Measurements from ENCODE around the gene C19orf12. TPM values are rescaled to one million over a fixed set of nuclear protein-coding genes. Genes with fewer than 3 reads are reported as not detected.
"Not testable (repeated sequence)": the region's sequence is repeated elsewhere in the genome, so short reads cannot be mapped to it uniquely, and the experiment has no call there.

C19orf12 gene
- total RNA-seq, 2 experiments from 2014 or later: 30.9 to 32.3 TPM

DNA sequence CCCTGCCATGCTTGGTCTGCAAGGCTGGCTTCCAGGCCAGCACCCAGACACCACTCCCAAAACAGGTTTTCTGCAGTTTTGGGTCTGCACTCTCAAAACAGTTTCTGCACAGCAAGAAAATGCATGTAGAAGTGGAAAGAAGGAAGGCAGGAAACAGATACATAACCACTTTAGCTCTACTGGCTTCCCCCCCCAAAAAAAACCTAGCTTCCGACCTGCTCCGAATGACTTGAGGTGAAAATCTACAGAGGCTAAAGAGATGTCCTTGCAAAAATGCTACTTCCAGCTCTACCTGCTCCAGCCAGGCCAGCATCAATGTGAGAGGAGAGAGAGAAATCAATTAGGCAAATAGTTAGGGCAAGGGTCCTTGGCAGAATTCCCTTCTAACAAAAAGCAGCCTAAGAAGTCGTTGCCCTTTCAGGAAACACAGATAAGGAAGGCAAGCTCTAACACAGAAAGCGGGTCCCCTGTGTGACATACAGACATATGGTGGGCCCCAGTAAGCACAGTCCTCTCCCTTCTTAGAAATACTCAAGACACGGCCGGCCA lies 3.4 kb downstream of the C19orf12 start:
- H3K27ac Mint-ChIP-seq: peak overlapping the region; percentile 84
- H3K4me3 Mint-ChIP-seq: peak overlapping the region; percentile 81
- peaks cover 75% of the 10 kb centered on the region for H3K4me1 Mint-ChIP-seq
- H3K27me3 Mint-ChIP-seq: no peaks in the 10 kb centered on the region
- no peaks in the 10 kb centered on the region for H3K9me3 Mint-ChIP-seq
- peaks cover 24% of the 10 kb centered on the region for H3K36me3 Mint-ChIP-seq
- no peak for DNase-seq

- Mint-ChIP-seq H3K4me1 (peaks cover 84% of the 10 kb centered on the region), H3K36me3 (peaks cover 46% of the 10 kb centered on the region)
- DNase-seq, H3K9me3 Mint-ChIP-seq, H3K4me3 Mint-ChIP-seq, H3K27ac Mint-ChIP-seq, H3K27me3 Mint-ChIP-seq: not testable (repeated sequence)
Measured at GRCh38 chr19:29709440-29709798, 5.6 kb downstream of the C19orf12 start.

GRCh38 chr19:29708554-29709439 lies 6.3 kb downstream of the C19orf12 start:
- Mint-ChIP-seq H3K36me3 (peaks cover 48% of the 10 kb centered on the region), H3K9me3 (no peaks in the 10 kb centered on the region), H3K27me3 (no peaks in the 10 kb centered on the region), H3K27ac (peak overlapping the region; percentile 36), H3K4me1 (peaks cover 88% of the 10 kb centered on the region), H3K4me3 (no peak overlapping the region)
- DNase-seq: no peak

GRCh38 chr19:29706635-29707034 lies 8.4 kb downstream of the C19orf12 start:
- peak overlapping the region; percentile 97 for H3K27ac Mint-ChIP-seq
- peaks cover 43% of the 10 kb centered on the region for H3K36me3 Mint-ChIP-seq
- DNase-seq: no peak
- H3K9me3 Mint-ChIP-seq: no peaks in the 10 kb centered on the region
- H3K4me1 Mint-ChIP-seq: peaks cover 70% of the 10 kb centered on the region
- no peaks in the 10 kb centered on the region for H3K27me3 Mint-ChIP-seq
- no peak overlapping the region for H3K4me3 Mint-ChIP-seq

GRCh38 chr19:29705706-29706105 lies 9.4 kb downstream of the C19orf12 start:
- H3K27ac Mint-ChIP-seq: peak overlapping the region; percentile 97
- H3K9me3 Mint-ChIP-seq: no peaks in the 10 kb centered on the region
- DNase-seq: no peak
- no peak overlapping the region for H3K4me3 Mint-ChIP-seq
- peaks cover 43% of the 10 kb centered on the region for H3K36me3 Mint-ChIP-seq
- H3K27me3 Mint-ChIP-seq: no peaks in the 10 kb centered on the region
- H3K4me1 Mint-ChIP-seq: peaks cover 67% of the 10 kb centered on the region

GRCh38 chr19:29704562-29705558 lies 10.2 kb downstream of the C19orf12 start:
- peak overlapping the region; percentile 97 for H3K27ac Mint-ChIP-seq
- H3K27me3 Mint-ChIP-seq: no peaks in the 10 kb centered on the region
- H3K4me3 Mint-ChIP-seq: peak overlapping the region; percentile 51
- no peaks in the 10 kb centered on the region for H3K9me3 Mint-ChIP-seq
- H3K4me1 Mint-ChIP-seq: peaks cover 59% of the 10 kb centered on the region
- peak; percentile 49 for DNase-seq
- H3K36me3 Mint-ChIP-seq: peaks cover 40% of the 10 kb centered on the region

DNA sequence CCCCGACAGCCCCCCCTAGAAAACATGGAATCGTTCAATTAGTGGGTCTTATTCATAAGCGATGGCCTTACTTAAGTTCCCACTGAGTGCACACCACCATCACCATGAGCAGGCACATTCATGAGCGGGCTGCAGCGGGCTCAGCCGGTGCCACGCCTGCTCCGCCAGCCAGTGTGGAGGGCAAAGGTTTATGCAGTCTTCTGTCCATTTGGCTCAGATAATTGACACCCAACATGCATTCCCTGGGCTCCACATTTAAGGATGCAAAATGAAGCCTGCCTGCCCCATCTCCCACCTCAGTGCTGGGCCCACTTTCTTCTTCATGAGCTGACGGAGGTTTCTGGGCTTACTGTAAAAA lies 12.1 kb downstream of the C19orf12 start:
- DNase-seq: no peak
- peaks cover 40% of the 10 kb centered on the region for H3K36me3 Mint-ChIP-seq
- H3K4me3 Mint-ChIP-seq: no peak overlapping the region
- no peak overlapping the region for H3K27ac Mint-ChIP-seq
- peaks cover 43% of the 10 kb centered on the region for H3K4me1 Mint-ChIP-seq
- no peaks in the 10 kb centered on the region for H3K27me3 Mint-ChIP-seq
- no peaks in the 10 kb centered on the region for H3K9me3 Mint-ChIP-seq

GRCh38 chr19:29702161-29702962 lies 12.7 kb downstream of the C19orf12 start:
- Mint-ChIP-seq H3K27ac (no peak overlapping the region), H3K4me1 (peaks cover 38% of the 10 kb centered on the region), H3K36me3 (peaks cover 38% of the 10 kb centered on the region), H3K4me3 (no peak overlapping the region), H3K27me3 (no peaks in the 10 kb centered on the region), H3K9me3 (no peaks in the 10 kb centered on the region)
- no peak for DNase-seq

GRCh38 chr19:29700498-29700897 lies 14.6 kb downstream of the C19orf12 start:
- no peak for DNase-seq
- peaks cover 25% of the 10 kb centered on the region for H3K4me1 Mint-ChIP-seq
- peaks cover 19% of the 10 kb centered on the region for H3K36me3 Mint-ChIP-seq
- no peak overlapping the region for H3K4me3 Mint-ChIP-seq
- H3K9me3 Mint-ChIP-seq: peaks cover 4% of the 10 kb centered on the region
- no peaks in the 10 kb centered on the region for H3K27me3 Mint-ChIP-seq
- H3K27ac Mint-ChIP-seq: no peak overlapping the region

- H3K9me3 Mint-ChIP-seq: peaks cover 4% of the 10 kb centered on the region
- no peak overlapping the region for H3K4me3 Mint-ChIP-seq
- peaks cover 15% of the 10 kb centered on the region for H3K36me3 Mint-ChIP-seq
- H3K27ac Mint-ChIP-seq: no peak overlapping the region
- no peak for DNase-seq
- peaks cover 20% of the 10 kb centered on the region for H3K4me1 Mint-ChIP-seq
- H3K27me3 Mint-ChIP-seq: no peaks in the 10 kb centered on the region
Measured at GRCh38 chr19:29699861-29700260, 15.2 kb downstream of the C19orf12 start.

DNA sequence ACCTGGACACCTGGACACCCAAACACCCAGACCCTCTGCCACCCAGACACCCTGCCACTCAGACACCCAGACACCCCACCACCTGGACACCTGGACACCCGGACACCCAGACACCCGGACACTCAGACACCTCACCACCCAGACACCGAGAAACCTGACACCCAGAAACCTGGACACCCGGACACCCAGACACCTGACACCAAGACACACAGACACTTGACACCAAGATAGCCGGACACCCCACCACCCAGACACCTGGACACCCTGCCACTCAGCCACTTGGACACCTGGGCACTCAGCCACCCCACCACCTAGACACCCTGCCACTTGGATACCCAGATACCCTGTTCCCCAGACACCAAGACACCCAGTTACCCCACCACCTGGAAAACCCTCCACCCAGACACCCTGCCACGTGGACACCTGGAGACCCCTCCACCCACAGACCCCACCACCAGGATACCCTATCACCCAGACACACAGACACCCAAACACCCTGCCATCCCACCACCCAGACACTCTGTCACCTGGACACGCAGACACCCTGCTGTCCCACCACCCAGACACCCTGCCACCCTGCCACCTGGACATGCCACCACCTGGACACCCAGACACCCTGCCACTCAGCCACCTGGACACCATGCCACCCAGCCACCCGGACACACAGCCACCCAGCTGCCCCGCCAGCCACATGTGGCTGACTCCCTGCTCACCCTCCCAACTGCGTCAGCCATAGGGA lies 17.4 kb downstream of the C19orf12 start:
- H3K27ac Mint-ChIP-seq: peak overlapping the region; percentile 71
- peaks cover 5% of the 10 kb centered on the region for H3K36me3 Mint-ChIP-seq
- no peak overlapping the region for H3K4me3 Mint-ChIP-seq
- no peak for DNase-seq
- H3K27me3 Mint-ChIP-seq: no peaks in the 10 kb centered on the region
- H3K4me1 Mint-ChIP-seq: peaks cover 15% of the 10 kb centered on the region
- peaks cover 4% of the 10 kb centered on the region for H3K9me3 Mint-ChIP-seq

DNA sequence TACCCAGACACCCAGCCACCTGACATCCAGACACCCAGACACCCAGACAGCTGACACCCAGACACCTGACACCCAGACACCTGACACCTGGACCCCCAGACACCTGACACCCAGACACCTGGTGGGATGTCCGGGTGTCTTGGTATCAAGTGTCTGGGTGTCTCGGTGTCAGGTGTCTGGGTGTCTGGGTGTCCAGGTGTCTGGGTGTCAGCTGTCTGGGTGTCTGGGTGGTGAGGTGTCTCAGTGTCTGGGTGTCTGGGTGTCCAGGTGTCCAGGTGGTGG lies 18.6 kb downstream of the C19orf12 start:
- DNase-seq: no peak
- Mint-ChIP-seq H3K9me3 (peaks cover 4% of the 10 kb centered on the region), H3K4me1 (peaks cover 15% of the 10 kb centered on the region), H3K4me3 (no peak overlapping the region), H3K36me3 (peaks cover 5% of the 10 kb centered on the region), H3K27ac (no peak overlapping the region), H3K27me3 (no peaks in the 10 kb centered on the region)

GRCh38 chr19:29695765-29696564 lies 19.1 kb downstream of the C19orf12 start:
- no peak for DNase-seq
- H3K27ac Mint-ChIP-seq: peak overlapping the region; percentile 72
- H3K9me3 Mint-ChIP-seq: peaks cover 4% of the 10 kb centered on the region
- no peaks in the 10 kb centered on the region for H3K27me3 Mint-ChIP-seq
- peaks cover 16% of the 10 kb centered on the region for H3K4me1 Mint-ChIP-seq
- H3K36me3 Mint-ChIP-seq: peaks cover 5% of the 10 kb centered on the region
- H3K4me3 Mint-ChIP-seq: no peak overlapping the region
